Measurements from ENCODE around the gene BIN1.

- TF ChIP-seq MXI1 (IDR thresholded peaks at IDR 0.05; ENCODE audit: borderline replicate concordance, low read depth, low read length) (no peak), MAFK (IDR thresholded peaks at IDR 0.05; ENCODE audit: low read depth, low read length) (no peak), CTCF (conservative IDR thresholded peaks at IDR 0.05; ENCODE audit: low read depth, low read length) (no peak), POLR2A (IDR thresholded peaks at IDR 0.05; ENCODE audit: low read depth, low read length) (no peak), RAD21 (IDR thresholded peaks at IDR 0.05; ENCODE audit: low read length) (no peak), FOS (IDR thresholded peaks at IDR 0.05; ENCODE audit: low read depth, low read length) (no peak), SMC3 (IDR thresholded peaks at IDR 0.05; ENCODE audit: low read depth, low read length) (no peak), NFE2L2 (IDR thresholded peaks at IDR 0.05; ENCODE audit: low read depth, low read length) (no peak), RCOR1 (IDR thresholded peaks at IDR 0.05; ENCODE audit: insufficient replicate concordance, low read length) (no peak)
These were observed 50.2 kb downstream of the BIN1 start for GRCh38 chr2:127056631-127057370.

Data from IMR-90 (cell line).